CD14-positive monocyte (primary cell): ENCODE data around the gene MFN2. TPM values are rescaled to one million over a fixed set of nuclear protein-coding genes. Genes with fewer than 3 reads are reported as not detected.

ENCODE experiments used
- DNase-seq, 3 donors: peaks; one replicate each; pipeline ENCODE4 v3.0.0-alpha.2; 2011 to 2022
- H2AFZ ChIP-seq: 2 replicates; pipeline ENCODE4 v1.6.0; 2012; ENCODE audit warnings: mild to moderate bottlenecking, low read depth, low read length, inconsistent platforms; ENCODE audit not compliant: insufficient read depth, poor library complexity, severe bottlenecking
- H3K27ac ChIP-seq, 2 donors: 1 replicate in 1 of 2; 2 replicates in 1 of 2; pipeline ENCODE4 v1.5.1; 2012 to 2013; ENCODE audit warnings: low read length in 2 of 2, control low read depth in 1 of 2, inconsistent platforms in 1 of 2, low read depth in 1 of 2, mild to moderate bottlenecking in 1 of 2
- H3K27me3 ChIP-seq, 2 donors: one replicate each; pipeline versions ENCODE4 v1.6.0 to v1.6.1; 2011 to 2013; ENCODE audit warnings: low read length in 2 of 2; ENCODE audit not compliant: control insufficient read depth in 2 of 2, insufficient read depth in 2 of 2
- H3K36me3 ChIP-seq, 2 donors: replicated peaks in 1 of 2; 1 replicate in 1 of 2; 2 replicates in 1 of 2; pipeline versions ENCODE4 v1.5.1 to v1.6.1; 2012 to 2013; ENCODE audit warnings: low read length in 2 of 2, control low read depth in 1 of 2, inconsistent platforms in 1 of 2, mild to moderate bottlenecking in 1 of 2; ENCODE audit not compliant: insufficient read depth in 2 of 2, control insufficient read depth in 1 of 2
- H3K4me1 ChIP-seq, 2 donors: 1 replicate in 1 of 2; 2 replicates in 1 of 2; pipeline versions ENCODE4 v1.5.1 to v1.6.1; 2012 to 2013; ENCODE audit warnings: low read length in 2 of 2, control low read depth in 1 of 2, inconsistent platforms in 1 of 2, mild to moderate bottlenecking in 1 of 2, moderate library complexity in 1 of 2; ENCODE audit not compliant: insufficient read depth in 2 of 2, control insufficient read depth in 1 of 2
- H3K4me2 ChIP-seq: replicated peaks from 2 replicates; pipeline ENCODE3; 2012; ENCODE audit warnings: low read length, moderate library complexity, mild to moderate bottlenecking; ENCODE audit not compliant: poor library complexity, severe bottlenecking; ENCODE audit errors: extremely low read depth
- H3K4me3 ChIP-seq, 3 experiments: fragments of 200-600 bp in 1 of 3; sonication (generic) in 1 of 3; replicated peaks in 1 of 3; 1 replicate in 2 of 3; 2 replicates in 1 of 3; pipeline ENCODE4 v1.5.1; 2011 to 2013; ENCODE audit warnings: low read length in 3 of 3, mild to moderate bottlenecking in 3 of 3, control low read depth in 2 of 3, low read depth in 2 of 3, inconsistent platforms in 1 of 3, moderate library complexity in 1 of 3
- H3K79me2 ChIP-seq: 2 replicates; pipeline ENCODE4 v1.6.0; 2012; ENCODE audit warnings: mild to moderate bottlenecking, control low read depth, inconsistent platforms, low read length, moderate library complexity; ENCODE audit not compliant: insufficient read depth
- H3K9ac ChIP-seq: 2 replicates; pipeline ENCODE4 v1.6.0; 2017; ENCODE audit warnings: low read length, mild to moderate bottlenecking; ENCODE audit not compliant: insufficient read depth, poor library complexity, severe bottlenecking
- H3K9me3 ChIP-seq, 2 donors: replicated peaks in 1 of 2; 1 replicate in 1 of 2; 2 replicates in 1 of 2; pipeline versions ENCODE4 v1.5.1 to v1.6.1; 2012 to 2013; ENCODE audit warnings: low read length in 2 of 2, control low read depth in 1 of 2; ENCODE audit not compliant: control insufficient read depth in 1 of 2, insufficient read depth in 1 of 2
- H4K20me1 ChIP-seq: 2 replicates; pipeline ENCODE4 v1.6.0; 2012; ENCODE audit warnings: mild to moderate bottlenecking, low read length, control low read depth, moderate library complexity; ENCODE audit not compliant: insufficient read depth
- H3K27ac Mint-ChIP-seq, 7 donors: one replicate each; pipeline ENCODE4 v1.8.0; 2020; ENCODE audit warnings: mild to moderate bottlenecking in 7 of 7, mixed read lengths in 7 of 7, moderate library complexity in 6 of 7, inconsistent platforms in 2 of 7
- H3K27me3 Mint-ChIP-seq, 3 donors: one replicate each; pipeline ENCODE4 v1.8.0; 2021 to 2022; ENCODE audit warnings: low read depth in 3 of 3, mild to moderate bottlenecking in 3 of 3, mixed read lengths in 3 of 3, moderate library complexity in 3 of 3, inconsistent platforms in 1 of 3
- H3K36me3 Mint-ChIP-seq, 2 donors: one replicate each; pipeline ENCODE4 v1.8.0; 2020; ENCODE audit warnings: mixed read lengths in 2 of 2, inconsistent platforms in 1 of 2, mild to moderate bottlenecking in 1 of 2
- H3K4me1 Mint-ChIP-seq: one replicate; pipeline ENCODE4 v1.8.0; 2020; ENCODE audit warnings: mild to moderate bottlenecking, mixed read lengths
- H3K4me3 Mint-ChIP-seq, 2 donors: one replicate each; pipeline ENCODE4 v1.8.0; 2020; ENCODE audit warnings: mild to moderate bottlenecking in 2 of 2, mixed read lengths in 2 of 2, moderate library complexity in 1 of 2
- H3K9me3 Mint-ChIP-seq, 7 donors: one replicate each; pipeline ENCODE4 v1.8.0; 2020 to 2022; ENCODE audit warnings: mixed read lengths in 7 of 7, mild to moderate bottlenecking in 6 of 7, moderate library complexity in 6 of 7, inconsistent platforms in 2 of 7
- WGBS: methylation state at CpG from one replicate; pipeline ENCODE4 v1.1.5; 2013; ENCODE audit warnings: missing lambda C conversion rate; ENCODE audit not compliant: insufficient coverage; 5-methylcytosine and 5-hydroxymethylcytosine counted together
- intact Hi-C, 2 donors: fragments of 100-400 bp; cut with micrococcal nuclease; formaldehyde crosslinking; loops; one replicate each; pipeline versions ENCODE4 v1.15.0 to v1.15.1; 2023
- polyA plus RNA-seq, 3 donors: library from polyadenylated mRNA; depleted of rRNA in 1 of 3; unstranded in 2 of 3; stranded (reverse) in 1 of 3; fragments of 300-500 nt in 2 of 3; fragments of >200 nt in 1 of 3; fragmentation: Illumina TruSeq in 2 of 3; gene quantifications; 1 replicate in 2 of 3; 2 replicates in 1 of 3; pipeline ENCODE4 v1.2.3, GENCODE V29; 2012 to 2021
- TF ChIP-seq, protein P1 (sequence below): fragments of 200-600 bp; IDR thresholded peaks from one replicate; pipeline ENCODE4 v1.8.0; 2022; ENCODE audit warnings: antibody characterized with exemption, mild to moderate bottlenecking

The MFN2 gene
- polyA plus RNA-seq, 3 donors = 26.3 to 35.8 (median 30.3) TPM

- Mint-ChIP-seq H3K4me3 (no peak overlapping the region), H3K9me3 (peaks cover 0 to 3% (median 0%) of the 10 kb centered on the region in 7 donors), H3K27ac (peak overlapping the region in 2 of 7 donors; percentile 30 to 56), H3K36me3 (peaks cover 89 to 98% of the 10 kb centered on the region in 2 donors), H3K27me3 (peaks cover 0 to 2% (median 0%) of the 10 kb centered on the region in 3 donors), H3K4me1 (no peaks in the 10 kb centered on the region)
- Histone ChIP-seq H3K79me2 (no peaks in the 10 kb centered on the region), H3K4me2 (no peak overlapping the region), H4K20me1 (peaks cover 5% of the 10 kb centered on the region), H2AFZ (no peak overlapping the region), H3K36me3 (peaks cover 87 to 100% of the 10 kb centered on the region in 2 donors), H3K9me3 (no peaks in the 10 kb centered on the region), H3K4me3 (no peak overlapping the region), H3K27me3 (no peaks in the 10 kb centered on the region), H3K27ac (no peak overlapping the region), H3K9ac (no peak overlapping the region), H3K4me1 (no peaks in the 10 kb centered on the region)
- intact Hi-C loops = no loop called here
- TF ChIP-seq, protein P1, sequence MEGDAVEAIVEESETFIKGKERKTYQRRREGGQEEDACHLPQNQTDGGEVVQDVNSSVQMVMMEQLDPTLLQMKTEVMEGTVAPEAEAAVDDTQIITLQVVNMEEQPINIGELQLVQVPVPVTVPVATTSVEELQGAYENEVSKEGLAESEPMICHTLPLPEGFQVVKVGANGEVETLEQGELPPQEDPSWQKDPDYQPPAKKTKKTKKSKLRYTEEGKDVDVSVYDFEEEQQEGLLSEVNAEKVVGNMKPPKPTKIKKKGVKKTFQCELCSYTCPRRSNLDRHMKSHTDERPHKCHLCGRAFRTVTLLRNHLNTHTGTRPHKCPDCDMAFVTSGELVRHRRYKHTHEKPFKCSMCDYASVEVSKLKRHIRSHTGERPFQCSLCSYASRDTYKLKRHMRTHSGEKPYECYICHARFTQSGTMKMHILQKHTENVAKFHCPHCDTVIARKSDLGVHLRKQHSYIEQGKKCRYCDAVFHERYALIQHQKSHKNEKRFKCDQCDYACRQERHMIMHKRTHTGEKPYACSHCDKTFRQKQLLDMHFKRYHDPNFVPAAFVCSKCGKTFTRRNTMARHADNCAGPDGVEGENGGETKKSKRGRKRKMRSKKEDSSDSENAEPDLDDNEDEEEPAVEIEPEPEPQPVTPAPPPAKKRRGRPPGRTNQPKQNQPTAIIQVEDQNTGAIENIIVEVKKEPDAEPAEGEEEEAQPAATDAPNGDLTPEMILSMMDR = peak; percentile 62
- DNase-seq = peak in 1 of 3 donors; percentile 12
- WGBS = 95% methylated on average over 11 of the region's 14 CpGs
These were observed 21.1 kb downstream of the MFN2 start for GRCh38 chr1:12001249-12001917.

DNA sequence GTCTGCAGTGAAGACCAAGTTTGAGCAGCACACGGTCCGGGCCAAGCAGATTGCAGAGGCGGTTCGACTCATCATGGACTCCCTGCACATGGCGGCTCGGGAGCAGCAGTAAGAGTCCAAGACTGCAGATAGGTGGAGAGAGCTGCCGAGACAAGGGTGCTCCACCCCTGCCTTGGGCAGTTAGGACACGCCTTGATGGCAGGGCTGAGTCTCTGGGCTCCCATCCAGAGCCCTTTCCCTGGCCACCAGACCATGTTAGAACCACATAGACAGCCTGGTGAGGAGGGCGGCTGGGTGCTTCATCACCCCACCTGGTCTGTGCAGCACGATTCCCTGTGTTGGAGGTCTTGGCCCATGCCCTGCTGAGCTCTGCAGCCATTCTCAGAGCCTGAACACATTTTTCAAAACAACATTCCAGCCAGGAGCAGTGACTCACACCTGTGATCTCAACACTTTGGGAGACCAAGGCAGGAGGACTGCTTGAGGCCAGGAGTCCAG, 21.8 kb downstream of the MFN2 start:
- Histone ChIP-seq H3K9me3 (no peaks in the 10 kb centered on the region), H4K20me1 (peaks cover 11% of the 10 kb centered on the region), H3K36me3 (peaks cover 88 to 100% of the 10 kb centered on the region in 2 donors), H3K27me3 (no peaks in the 10 kb centered on the region), H3K79me2 (no peaks in the 10 kb centered on the region), H3K27ac (no peak overlapping the region), H3K4me1 (no peaks in the 10 kb centered on the region), H2AFZ (no peak overlapping the region), H3K4me2 (no peak overlapping the region), H3K9ac (no peak overlapping the region), H3K4me3 (no peak overlapping the region)
- H3K27ac Mint-ChIP-seq = peak overlapping the region in 2 of 7 donors; percentile 37 to 56
- intact Hi-C loops = no loop called here
- TF ChIP-seq, protein P1 = no peak
- no peak overlapping the region for H3K4me3 Mint-ChIP-seq
- WGBS = 93% methylated on average over 10 of the region's 10 CpGs
- no peak for DNase-seq
- H3K36me3 Mint-ChIP-seq = peaks cover 89 to 98% of the 10 kb centered on the region in 2 donors
- no peaks in the 10 kb centered on the region for H3K4me1 Mint-ChIP-seq
- peaks cover 0 to 3% (median 0%) of the 10 kb centered on the region in 7 donors for H3K9me3 Mint-ChIP-seq
- H3K27me3 Mint-ChIP-seq = peaks cover 0 to 2% (median 0%) of the 10 kb centered on the region in 3 donors
